GM21367 (cell line): Measurements from ENCODE around the gene PPM1N.
"Not testable (repeated sequence)": the region's sequence is repeated elsewhere in the genome, so short reads cannot be mapped to it uniquely, and the experiment has no call there.

Experiments
- ATAC-seq: cut with Tn5 transposase; IDR thresholded peaks from one replicate; pipeline ENCODE4 v1.9.1; 2021; ENCODE audit not compliant: unreplicated experiment

PPM1N gene

DNA sequence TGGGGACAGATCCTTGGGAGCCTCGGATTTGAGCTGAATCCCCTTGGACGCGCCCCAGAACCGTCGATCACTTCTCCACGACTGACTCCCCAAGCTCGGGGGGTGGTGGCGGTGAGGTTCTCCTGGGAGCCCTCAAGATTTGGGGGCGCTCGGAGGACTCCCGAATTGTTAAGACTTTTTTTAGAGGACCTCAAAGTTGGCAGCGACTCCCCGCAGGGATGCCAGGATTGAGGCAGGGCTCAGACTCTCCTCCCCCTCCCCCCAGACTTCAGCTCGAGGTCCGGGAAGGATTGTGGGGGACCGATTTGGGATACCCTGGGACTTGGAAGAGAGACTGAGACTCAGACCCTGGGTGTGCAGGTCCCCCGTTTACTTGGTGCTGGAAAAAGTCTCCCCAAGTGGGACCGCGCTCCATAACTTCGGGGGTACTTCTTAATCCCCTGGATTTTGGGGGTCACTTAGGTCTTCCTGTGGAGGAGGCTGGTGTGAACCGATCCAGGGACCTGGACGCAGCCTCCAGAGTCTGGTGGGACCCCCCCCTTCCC lies 9.7 kb downstream of the PPM1N start:
- ATAC-seq = no peak

GRCh38 chr19:45508417-45508860 lies 10.2 kb downstream of the PPM1N start:
- no peak for ATAC-seq

DNA sequence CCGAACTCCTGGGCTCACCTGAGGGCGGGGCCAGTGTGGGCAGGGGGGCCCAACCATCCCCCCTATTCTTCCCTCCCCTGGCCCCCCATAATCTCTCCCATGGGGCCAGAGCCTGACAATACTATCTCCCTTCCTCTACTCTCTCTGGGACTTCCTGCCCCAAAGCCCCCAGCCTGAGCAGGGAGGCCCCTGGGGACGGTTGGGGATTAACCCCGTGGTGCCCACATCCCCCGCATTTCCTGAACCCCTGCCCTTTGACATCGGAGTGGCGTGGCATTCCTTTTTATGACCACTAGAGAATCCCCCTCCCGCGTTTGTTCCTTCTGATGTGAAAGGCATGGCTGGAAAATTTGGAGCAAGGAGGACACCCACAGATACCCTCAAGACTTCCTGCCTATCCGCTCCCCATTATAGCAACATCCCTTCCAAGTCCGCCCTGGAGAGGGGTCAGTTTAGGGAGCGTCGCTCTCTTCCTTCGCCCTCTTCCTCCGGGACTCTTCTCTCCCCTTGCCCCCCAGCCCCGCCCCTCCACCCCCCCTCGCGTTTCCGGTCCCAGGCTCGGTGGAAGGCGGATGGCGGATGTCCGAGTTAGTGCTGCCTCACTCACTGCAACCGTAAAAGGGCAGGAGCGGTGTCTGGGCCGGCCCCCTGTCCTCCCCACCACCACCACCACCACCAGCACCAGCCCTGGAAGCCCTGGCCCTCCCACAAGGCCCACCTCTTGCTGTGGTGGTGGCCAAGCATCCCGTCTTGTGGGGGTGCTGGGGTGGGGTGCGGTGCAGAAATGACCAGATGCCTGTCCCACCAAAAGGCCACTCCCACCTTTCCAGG lies 10.8 kb downstream of the PPM1N start:
- no peak for ATAC-seq

DNA sequence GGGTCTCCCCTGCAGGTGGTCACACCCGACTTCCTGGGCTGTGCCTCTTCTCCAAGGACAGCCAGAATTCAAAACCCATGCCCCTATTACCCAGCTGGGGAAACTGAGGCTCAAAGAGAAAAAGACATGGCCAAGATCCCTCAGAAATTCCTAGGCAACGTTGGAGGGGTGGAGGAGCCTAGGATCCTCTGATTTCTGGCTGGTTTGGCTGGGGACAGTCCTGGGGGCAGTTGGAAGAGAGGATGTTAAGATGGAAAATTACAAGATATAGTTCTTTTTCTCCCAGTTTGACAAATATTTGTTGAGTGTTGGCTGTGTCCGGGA lies 11.4 kb downstream of the PPM1N start:
- ATAC-seq = no peak

GRCh38 chr19:45510352-45510751 lies 12.1 kb downstream of the PPM1N start:
- ATAC-seq = not testable (repeated sequence)

DNA sequence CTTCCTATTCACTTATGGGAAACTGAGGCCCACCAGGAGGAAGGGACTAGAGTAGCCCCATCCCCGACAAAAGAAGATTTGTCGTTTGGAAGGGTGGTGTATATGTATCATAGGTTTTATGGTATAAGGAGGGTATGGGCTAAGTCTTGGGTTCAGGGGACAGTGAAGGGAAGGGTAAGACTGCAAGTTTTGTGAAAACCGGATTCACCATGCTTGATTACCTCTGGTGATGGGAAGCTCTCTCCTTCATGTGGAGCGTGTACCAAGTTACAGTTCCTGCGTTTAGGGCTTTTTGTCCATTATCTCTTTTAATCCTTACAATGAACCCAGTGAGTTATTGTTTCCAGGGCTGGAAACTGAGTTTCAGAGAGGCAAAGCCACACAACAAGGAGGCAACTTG lies 12.8 kb downstream of the PPM1N start:
- ATAC-seq = no peak

- no peak for ATAC-seq
These were observed 14.7 kb downstream of the PPM1N start for GRCh38 chr19:45512881-45513483.

- no peak for ATAC-seq
These were observed 16.3 kb downstream of the PPM1N start for GRCh38 chr19:45514376-45515051.

DNA sequence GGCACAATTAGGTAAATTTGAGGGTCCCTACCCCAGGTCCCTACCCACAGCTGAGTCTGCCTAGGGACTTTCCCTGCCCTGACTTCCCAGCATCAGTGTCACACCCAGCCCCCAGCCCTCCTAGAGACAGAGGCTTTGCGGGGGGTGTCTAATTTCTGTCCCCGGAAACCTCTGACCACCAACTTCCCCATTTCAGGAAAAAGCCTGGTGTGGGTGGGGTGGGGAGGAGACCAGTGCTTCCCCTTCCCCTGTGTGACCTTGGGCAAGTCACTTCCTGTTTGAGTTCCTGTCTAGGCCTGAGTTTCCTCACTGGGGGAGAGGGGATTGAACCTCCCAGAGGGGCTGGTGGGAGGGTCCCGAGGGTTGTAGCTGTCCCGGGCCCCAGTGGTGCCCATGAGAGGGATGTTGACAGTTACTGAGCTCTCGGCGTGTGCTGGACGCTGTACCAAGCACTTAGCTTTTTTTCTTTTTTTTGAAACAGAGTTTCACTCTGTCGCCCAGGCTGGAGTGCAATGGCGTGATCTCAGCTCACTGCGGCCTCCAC lies 16.9 kb downstream of the PPM1N start:
- ATAC-seq = no peak

DNA sequence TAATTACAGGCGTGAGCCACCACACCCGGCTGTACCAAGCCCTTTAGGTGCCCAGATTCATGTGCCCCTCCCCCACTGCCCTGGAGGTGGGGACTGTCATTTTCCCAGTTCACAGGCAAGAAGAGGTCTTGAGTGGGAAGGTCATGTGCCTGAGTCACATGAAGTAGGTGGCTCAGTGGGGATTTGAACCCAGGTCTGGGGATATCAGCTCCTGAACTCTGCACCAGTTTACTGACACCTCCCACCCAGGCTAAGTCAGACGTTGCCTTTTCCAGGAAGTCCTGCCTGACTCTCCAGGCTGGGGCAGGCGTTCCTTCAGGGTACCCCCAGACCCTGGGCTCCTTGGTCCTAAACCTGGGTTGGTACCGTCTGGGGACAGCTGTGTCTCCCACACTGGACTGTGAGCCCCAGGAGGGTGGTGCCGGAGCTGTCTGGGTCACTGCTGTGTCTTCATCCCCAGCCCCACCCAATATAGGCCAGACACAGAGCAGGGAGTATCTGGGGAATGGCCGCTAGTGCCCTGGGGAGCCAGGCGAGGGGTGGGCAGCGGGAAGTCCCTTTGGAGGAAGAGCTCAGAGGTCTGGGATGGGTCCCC lies 17.7 kb downstream of the PPM1N start:
- ATAC-seq = no peak

DNA sequence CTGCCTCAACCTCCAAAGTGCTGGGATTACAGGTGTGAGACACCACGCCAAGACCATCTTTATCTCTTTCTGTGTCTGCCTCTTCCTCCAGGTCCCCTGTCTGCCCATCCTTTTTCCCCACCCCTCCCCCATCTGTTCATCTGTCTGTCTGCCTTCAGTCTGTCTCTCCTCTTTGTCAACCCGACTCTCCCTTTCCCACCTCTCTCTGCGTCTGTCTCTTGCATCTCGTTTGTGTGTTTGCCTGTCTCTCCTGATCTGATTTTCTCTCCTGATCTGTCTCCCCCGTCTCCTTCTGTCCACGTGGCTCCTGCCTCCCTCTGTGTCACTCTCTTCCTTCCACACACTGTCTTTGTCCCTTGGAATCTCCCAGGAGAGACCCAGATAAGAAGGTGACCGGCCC lies 19.0 kb downstream of the PPM1N start:
- ATAC-seq = no peak

DNA sequence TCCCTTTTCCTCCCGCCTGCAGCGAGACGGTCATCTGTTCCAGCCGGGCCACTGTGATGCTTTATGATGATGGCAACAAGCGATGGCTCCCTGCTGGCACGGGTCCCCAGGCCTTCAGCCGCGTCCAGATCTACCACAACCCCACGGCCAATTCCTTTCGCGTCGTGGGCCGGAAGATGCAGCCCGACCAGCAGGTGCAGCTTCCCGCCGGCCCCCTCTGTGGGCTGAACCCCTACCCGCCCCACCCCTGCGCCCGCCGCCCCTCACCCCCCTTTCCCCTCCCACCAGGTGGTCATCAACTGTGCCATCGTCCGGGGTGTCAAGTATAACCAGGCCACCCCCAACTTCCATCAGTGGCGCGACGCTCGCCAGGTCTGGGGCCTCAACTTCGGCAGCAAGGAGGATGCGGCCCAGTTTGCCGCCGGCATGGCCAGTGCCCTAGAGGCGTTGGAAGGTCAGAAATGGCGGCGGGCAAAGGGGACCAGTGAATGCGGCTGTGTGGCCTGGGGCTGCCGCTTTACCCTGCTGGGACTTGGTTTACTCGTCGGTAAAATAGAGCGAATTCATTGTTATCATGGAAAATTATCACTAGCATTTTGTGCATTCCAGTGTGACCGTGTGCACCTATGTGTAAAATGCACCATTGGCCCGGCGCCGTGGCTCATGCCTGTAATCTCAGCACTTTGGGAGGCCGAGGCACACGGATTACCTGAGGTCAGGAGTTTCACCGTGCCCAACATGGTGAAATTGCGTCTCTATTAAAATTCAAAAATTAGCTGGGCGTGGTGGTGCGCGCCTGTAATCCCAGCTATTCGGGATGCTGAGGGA lies 19.6 kb downstream of the PPM1N start:
- no peak for ATAC-seq

DNA sequence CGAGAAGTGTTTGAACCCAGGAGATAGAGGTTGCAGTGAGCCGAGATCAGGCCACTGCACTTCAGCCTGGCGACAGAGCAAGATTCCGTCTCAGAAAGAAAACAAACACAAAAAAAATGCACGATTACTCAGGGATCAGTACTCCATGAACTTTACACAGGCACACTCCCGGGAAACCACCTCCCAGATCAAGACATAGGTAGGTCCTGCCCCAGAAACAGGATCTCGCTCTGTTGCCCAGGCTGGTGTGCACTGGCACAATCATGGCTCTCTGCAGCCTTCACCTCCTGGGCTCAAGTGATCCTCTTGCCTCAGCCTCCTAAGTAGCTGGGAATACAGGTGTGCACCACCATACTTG lies 20.2 kb downstream of the PPM1N start:
- no peak for ATAC-seq

DNA sequence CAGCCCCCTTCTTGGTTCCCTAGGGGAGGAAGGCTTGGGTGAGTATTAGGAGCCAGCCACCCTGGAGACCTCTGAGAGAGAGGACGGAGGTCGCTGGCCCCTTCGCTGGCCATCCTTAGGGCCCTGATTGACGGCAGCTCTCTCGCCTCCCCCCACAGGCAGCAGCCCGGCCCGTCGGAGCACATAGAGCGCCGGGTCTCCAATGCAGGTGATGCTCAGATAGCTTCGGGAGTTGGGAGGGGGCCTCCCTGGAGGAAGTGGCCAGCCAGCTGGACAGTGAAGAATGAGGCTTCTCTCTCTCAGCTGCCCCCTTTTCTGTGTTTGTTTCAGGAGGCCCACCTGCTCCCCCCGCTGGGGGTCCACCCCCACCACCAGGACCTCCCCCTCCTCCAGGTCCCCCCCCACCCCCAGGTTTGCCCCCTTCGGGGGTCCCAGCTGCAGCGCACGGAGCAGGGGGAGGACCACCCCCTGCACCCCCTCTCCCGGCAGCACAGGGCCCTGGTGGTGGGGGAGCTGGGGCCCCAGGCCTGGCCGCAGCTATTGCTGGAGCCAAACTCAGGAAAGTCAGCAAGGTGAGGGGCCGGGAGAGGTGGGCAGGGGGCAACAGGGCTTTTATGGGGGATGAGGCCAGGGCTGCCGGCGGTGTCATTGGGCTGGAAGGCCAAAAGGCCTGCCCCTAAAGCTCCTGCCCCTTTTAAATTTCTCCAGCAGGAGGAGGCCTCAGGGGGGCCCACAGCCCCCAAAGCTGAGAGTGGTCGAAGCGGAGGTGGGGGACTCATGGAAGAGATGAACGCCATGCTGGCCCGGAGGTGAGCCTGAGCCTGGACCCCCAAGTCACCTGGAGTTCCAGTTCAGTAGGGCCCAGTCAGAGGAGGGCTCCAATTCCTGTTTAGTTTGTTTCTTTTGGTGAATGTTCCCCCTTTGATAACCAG lies 24.0 kb downstream of the PPM1N start:
- no peak for ATAC-seq

GRCh38 chr19:45523642-45524256 lies 25.5 kb downstream of the PPM1N start:
- ATAC-seq = no peak

DNA sequence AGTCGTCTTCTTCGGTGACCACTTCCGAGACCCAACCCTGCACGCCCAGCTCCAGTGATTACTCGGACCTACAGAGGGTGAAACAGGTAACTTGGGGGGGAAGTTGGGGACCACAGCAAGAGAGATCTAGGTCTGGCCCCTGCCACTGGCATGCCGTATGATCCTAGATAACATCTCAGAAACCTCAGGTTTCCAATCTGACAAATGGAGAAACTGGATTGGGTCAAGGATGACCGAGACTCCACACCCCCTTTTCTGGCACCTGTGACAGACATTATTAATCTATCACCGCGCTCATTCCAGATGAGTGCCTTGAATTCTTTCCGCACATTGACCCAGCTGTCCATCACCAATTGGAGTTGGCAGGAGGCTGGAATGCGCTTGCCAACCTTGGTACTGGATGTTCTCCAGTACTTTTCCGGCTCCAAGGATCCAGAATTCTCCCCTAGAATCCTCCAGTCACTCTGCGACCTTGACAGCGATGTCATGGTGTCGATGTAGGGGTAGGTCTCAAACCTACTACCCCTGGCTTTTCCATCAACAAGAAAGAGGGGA lies 26.4 kb downstream of the PPM1N start:
- ATAC-seq = no peak

DNA sequence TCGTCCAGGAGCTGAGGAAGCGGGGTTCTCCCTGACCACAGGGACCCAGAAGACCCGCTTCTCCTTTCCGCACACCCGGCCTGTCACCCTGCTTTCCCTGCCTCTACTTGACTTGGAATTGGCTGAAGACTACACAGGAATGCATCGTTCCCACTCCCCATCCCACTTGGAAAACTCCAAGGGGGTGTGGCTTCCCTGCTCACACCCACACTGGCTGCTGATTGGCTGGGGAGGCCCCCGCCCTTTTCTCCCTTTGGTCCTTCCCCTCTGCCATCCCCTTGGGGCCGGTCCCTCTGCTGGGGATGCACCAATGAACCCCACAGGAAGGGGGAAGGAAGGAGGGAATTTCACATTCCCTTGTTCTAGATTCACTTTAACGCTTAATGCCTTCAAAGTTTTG lies 27.9 kb downstream of the PPM1N start:
- ATAC-seq = no peak

DNA sequence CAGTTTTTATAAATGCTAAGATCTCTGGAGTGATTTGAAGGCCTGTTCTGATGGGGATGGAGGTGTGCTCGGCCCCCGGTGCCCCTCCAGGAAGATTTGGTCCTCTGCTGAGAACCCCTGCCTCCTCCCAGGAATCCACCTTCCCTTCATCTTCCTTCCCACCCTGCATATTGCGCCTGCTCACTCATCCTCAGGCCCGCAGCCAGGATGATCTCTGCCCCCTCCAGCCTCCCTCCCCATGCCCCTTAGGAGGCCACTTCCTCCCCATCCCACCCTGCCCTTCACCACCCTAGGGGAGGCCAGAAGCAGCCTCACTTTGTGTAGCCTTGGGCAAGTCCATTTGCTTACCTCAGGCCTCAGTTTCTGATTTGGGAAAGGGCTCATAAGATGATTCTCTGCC lies 28.7 kb downstream of the PPM1N start:
- no peak for ATAC-seq

DNA sequence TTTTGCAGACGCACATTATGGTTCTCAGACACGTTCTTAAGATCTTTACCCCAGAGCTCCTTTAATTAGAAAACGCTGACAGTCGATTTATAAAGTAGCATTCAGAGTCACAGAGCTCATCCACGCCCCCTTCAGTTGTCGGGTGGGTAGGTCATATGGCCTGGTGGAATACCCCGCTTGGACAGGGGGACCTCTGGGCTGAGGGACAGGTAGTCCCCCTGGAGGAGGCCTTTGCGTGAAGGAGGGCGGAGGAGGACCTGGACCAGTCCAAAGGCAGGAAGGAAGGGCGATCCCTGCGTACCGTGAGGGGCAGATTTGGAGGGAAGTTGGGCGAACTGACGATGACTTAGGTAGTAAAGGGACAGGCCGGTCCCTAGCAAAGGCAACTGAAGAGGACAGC lies 29.5 kb downstream of the PPM1N start:
- no peak for ATAC-seq
